Stimulated activated CD8-positive, alpha-beta memory T cell treated with anti-CD3 and anti-CD28 coated beads, Interleukin-12 subunit alpha, Interleukin-12 subunit beta, amount 100 ng/mL, for 4 hours (primary cell): ENCODE measurements around the gene CNTNAP1.

Source experiments
- DNase-seq: peaks from one replicate; pipeline ENCODE4 v3.0.0-alpha.2; 2020; ENCODE audit warnings: low read depth

Gene CNTNAP1

DNA sequence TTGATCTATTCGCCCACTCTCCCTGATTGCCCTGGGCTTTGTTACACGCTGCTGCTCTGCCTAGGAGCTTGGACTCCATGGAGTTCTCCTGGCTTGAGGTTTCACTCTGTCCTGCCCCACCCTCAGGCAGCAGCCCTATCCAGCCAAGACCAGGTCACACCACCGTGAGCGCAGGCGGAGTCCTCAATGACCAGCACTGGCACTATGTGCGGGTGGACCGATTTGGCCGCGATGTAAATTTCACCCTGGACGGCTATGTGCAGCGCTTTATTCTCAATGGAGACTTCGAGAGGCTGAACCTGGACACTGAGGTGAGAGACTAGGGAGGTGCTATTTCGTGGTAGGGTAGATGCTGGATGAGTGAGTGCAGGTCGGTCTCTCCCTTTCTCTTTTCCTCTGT, 3.5 kb downstream of the CNTNAP1 start:
- DNase-seq: no peak

DNA sequence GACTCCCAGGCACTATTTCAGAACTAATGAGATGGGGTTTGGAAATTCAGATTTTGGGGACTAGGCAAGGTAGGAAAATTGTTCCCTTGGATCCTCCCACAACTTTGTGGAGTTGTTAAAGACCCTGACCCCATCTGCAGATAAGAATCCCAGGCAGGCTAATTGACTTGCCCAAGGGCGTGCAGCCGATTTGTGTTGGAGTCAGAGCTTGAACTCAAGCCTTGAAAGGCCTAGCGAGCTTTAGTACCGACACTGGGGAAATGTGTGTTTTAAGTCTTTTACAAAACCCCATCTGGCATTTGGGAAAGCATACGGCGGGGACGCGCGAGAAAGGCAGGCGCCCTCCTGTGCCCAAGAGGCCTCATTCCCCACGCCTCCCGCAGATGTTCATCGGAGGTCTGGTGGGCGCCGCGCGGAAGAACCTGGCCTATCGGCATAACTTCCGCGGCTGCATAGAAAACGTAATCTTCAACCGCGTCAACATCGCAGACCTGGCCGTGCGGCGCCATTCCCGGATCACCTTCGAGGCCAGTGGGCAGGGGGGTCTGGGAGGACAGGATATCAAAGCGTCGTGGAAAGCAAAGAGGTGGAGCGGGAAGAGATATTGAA, 4.3 kb downstream of the CNTNAP1 start:
- DNase-seq: no peak

DNA sequence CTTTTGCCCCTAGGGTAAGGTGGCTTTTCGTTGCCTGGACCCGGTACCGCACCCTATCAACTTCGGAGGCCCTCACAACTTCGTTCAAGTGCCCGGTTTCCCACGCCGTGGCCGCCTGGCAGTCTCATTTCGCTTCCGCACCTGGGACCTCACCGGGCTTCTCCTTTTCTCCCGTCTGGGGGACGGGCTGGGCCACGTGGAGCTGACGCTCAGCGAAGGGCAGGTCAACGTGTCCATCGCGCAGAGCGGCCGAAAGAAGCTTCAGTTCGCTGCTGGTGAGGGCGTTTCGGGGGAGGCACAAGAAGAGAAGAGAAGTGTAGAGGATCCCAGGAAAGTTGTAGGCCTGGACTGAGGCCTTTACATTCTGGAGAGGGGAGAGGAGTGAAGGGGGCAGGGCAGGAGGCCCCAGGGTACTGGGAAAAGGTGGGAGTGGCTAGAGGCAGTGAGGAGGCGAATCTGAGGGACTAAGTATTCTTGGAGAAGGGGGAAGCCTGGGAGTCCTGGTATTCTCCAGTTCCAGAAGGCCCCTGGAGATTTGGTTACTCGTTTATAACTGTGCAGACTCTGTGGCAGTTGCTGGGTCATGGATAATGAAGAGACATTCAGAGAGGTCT, 5.5 kb downstream of the CNTNAP1 start:
- no peak for DNase-seq

DNA sequence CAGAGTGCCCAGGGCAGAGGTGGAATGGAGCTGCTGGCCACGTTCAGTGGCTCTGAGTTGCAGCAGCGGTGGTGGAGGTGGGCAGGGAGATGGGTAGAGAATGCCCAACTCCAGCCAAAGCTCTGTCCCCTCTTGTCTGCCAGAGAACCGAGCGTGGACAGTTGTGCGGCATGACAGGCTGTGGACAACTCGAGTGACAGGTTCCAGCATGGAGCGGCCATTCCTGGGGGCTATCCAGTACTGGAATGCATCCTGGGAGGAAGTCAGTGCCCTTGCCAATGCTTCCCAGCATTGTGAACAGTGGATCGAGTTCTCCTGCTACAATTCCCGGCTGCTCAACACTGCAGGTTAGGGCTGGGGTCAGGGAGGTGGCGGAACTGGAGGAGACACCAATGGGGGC, 8.3 kb downstream of the CNTNAP1 start:
- DNase-seq: no peak

DNA sequence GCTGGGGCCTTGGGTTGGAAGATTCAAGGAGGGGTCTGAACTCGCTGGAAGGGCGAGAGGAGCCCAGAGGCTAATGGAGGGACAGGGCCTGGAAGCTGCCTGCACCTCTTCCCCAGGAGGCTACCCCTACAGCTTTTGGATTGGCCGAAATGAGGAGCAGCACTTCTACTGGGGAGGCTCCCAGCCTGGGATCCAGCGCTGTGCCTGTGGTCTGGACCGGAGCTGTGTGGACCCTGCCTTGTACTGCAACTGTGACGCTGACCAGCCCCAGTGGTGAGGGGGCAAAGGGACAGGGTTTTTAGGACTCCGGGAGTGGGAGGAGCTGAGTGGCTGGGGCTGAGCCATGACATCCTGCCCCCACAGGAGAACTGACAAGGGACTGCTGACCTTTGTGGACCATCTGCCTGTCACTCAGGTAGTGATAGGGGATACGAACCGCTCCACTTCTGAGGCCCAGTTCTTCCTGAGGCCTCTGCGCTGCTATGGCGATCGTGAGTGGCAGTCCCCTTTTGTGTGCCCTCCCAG, 8.8 kb downstream of the CNTNAP1 start:
- DNase-seq: no peak

DNA sequence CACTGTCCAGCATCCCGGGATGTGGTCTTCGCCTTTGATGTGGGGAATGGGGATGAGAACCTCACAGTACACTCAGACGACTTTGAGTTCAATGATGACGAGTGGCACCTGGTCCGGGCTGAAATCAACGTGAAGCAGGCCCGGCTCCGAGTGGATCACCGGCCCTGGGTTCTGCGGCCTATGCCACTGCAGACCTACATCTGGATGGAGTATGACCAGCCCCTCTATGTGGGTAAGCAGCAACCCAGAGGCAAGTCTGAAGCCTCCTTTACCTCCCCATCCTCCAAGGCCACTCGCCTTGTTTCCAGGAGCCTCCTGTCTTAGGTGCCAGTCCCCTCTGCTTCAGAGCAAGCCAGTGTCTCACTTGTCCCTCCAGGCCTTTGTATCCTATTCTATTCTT, 10.2 kb downstream of the CNTNAP1 start:
- no peak for DNase-seq

DNA sequence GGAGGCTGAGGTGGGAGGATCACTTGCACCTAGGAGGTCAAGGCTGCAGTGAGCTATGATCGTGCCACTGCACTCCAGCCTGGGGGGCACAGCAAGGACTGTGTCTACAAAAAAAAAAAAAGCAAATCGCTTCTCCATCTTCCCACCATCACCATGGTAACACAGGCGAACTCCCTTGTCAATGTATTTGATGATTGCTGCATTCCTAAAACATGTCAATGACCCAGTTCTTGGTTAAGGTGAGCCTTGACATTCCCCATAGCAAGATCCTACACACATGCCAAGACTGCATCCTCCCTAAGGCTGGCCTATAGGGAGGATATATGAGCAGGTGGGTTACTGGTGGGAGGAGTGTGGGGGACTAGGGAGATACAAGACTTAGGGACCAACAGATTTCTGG, 12.2 kb downstream of the CNTNAP1 start:
- no peak for DNase-seq

DNA sequence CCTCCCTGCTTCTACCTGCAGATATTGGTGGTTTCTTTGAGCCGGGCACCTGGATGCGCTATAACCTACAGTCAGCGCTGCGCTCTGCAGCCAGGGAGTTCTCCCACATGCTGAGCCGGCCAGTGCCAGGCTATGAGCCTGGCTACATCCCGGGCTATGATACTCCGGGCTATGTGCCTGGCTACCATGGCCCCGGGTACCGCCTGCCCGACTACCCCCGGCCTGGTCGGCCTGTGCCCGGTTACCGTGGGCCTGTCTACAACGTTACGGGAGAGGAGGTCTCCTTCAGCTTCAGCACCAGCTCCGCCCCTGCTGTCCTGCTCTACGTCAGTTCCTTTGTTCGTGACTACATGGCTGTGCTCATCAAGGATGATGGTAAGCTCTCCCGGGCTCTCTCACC, 13.2 kb downstream of the CNTNAP1 start:
- no peak for DNase-seq

DNA sequence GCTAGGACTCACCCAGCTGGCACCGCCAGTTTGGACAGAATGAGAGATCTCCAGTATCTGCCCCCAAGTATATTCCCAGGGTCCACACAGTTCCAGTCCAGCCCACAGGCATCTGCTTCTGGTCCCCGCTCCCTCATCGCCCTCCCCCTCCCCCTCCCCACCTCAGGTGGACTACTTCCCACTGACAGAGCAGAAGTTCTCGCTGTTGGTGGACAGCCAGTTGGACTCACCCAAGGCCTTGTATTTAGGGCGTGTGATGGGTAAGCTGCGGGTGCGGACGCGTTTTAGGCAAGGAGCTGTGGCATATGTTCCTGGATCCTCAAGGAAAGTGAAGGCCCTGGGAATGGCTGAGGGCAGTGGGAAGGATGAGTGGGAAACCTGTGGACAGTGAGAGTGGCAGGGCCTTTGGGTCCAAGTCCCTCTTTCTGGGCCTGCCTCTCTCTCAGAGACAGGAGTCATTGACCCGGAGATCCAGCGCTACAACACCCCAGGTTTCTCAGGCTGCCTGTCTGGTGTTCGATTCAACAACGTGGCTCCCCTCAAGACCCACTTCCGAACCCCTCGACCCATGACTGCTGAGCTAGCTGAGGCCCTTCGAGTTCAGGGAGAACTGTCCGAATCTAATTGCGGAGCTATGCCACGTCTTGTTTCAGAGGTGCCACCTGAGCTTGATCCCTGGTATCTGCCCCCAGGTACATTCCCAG, 14.9 kb downstream of the CNTNAP1 start:
- DNase-seq: no peak

DNA sequence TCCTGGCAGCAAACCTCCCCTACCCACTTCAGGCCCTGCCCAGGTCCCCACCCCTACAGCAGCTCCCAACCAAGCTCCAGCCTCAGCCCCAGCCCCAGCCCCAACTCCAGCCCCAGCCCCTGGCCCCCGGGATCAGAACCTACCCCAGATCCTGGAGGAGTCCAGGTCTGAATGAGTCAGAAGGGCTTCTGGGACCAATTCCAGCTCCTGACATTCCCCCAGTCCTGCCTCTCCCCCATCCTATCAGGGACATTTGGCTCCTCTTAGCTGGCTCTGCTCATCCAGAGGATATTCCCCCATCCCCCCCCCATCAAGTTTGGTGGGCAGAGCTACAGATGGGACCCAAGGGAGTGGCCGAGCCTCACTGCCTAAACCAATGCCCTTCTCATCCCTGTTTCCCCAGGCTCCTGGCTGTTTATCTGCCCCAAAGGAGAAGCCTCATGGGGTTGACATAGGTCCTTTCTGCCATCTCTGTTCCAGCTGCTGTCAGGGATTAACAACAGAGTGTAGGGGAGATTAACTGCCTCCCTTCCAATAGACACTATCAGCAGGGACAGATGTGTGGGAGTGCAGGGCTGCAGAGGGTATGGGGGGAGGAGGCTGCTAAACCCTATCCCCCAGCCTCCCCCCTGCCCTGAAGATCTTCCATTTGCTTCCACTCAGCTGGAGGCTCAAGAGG, 16.5 kb downstream of the CNTNAP1 start:
- DNase-seq: no peak

DNA sequence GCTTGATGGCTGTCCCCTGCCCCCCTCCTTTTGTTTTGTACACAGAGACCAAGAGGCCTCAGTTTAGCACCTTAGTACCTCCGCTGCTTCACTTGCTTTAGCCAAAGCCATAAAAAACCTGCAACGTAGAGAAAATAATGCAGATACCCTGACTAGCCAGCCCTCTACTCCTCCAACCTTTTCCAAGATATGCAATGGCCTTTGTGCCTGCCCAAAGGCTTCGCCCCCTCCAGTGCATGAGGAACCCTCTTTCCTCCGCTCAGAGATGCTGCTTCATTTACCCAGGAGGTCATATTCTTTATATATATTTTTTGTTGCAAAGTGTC, 17.0 kb downstream of the CNTNAP1 start:
- no peak for DNase-seq

DNA sequence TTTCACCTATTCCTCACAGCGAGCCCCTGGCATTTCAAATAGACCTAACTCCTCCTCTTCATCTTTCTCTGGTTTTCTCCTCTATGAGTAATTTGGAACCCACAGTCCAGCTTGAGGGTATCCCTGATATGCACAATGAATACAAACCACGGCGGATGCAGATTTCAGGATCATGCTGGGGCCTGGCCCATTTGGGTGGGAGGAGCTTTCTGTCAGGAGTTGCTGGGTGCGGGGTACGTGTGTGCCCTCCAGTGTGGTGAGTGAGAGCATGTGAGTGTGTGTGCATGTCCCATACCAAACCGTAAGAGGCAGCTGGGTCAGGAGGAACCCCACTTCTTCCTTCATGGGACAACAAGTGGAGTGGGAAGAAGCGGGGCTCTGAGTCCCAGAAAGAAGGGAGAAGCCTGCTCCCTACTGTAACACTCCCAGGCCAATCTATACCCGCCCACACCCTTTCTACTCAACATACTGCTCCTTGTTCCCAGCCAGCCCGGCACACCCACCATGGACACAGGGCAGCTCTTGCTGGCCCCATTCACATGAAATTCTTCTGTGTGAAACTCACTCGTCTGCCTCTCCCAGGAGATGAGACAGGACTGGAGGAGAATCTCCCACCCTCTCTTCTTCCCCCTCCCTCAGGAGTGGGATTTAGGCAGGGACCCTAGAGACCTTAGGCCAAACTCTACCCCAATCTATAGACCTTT, 18.4 kb downstream of the CNTNAP1 start:
- DNase-seq: no peak

DNA sequence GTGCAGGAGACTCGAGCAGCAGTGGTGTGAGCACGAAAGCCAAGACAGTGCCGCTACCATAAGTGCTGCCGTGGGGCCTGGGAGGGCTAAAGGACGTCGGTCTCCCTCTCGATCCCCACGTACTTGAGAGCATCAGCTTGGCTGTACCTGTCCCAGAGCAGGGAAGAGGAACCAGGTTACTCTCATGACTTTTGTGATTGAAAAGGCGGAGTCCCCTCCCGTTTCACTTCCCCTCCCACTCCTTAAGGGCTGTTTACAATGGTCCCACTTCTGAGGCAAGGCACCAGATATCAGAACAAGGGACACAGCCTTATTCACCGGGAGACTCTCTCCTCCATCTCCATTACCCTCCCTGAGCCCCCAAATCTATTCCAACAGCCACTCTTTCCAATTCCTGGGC, 20.1 kb downstream of the CNTNAP1 start:
- no peak for DNase-seq

DNA sequence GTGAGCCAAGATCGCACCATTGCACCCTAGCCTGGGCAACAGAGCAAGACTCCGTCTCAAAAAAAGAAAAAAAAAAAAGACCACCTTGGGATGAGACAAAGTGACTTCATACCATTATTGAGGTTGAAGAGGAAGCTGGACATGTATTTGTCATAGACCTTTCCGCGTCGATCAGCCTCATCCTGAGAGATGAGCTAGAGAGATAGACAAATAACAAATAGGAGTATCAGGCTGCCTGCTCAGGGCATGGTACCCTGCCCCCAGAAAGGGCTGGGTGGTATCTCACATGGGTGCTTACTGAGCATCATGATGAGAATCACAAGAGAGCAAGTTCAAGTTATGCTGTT, 22.1 kb downstream of the CNTNAP1 start:
- no peak for DNase-seq

DNA sequence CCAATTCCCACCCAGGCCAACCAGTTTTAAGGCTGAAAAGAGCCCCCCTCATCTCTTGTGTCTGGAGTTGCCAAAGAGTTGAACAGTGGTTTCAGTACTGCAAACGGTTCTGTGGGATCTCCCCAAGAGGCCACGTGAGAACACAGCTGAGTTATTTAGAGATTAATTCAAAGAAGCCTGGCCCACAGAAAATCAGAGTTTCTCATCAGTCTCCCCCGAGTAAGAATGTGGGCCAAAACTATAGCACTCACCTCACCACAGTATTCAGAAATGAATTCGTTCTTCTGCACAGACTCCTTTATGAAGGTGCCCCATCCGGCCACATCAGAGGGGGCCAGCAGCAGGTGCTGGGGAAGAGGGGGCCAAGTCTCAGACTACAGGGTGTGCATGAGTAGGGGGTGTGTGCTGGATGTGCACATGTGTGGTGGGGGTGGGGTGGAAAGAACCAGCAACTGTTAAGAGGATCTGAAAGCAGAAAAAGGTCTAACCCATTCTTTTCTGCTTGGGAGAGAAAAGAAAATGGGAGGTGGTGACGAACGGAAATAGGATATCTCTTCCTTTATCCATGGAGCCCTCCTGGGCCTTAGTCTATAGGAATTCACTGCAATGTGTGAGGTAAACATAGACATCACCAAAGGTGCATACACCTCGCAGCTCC, 22.6 kb downstream of the CNTNAP1 start:
- DNase-seq: no peak

DNA sequence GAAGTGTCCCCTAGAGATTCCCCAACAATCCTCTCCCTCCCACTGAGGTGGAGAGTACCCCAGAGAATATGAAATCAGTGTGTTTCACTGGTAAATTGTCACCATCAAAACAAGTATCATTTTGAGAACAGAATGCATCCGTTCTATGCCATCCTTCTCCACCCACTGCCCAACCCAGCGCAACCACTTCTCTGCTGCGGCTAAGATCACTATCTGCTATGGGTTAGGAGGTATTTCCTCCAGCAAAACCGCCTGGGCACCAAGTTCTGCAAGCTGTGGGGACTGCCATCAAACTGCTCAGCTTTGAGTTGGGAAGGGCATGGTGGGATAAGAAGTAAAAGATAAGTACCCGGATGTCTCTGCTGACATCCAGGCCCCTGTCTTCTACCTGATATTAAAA, 24.4 kb downstream of the CNTNAP1 start:
- DNase-seq: no peak

DNA sequence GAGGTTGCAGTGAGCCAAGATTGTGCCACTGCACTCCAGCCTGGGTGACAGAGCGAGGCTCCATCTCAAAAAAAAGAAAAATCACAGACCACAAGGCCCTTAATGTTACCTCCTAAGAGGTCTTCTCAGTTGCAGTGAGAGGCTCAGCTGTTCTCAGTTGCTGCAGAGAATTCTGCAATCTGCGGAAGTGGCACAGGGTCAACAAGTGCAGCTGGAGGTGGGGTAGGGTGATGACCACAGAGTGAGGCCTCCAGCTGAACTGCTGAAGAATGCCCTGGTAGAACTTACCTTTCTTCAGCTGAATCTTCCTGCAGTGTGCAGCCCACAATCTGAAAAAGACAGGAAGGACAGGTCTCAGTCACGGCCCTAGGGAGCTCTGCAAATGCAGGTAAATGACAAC, 26.3 kb downstream of the CNTNAP1 start:
- no peak for DNase-seq

DNA sequence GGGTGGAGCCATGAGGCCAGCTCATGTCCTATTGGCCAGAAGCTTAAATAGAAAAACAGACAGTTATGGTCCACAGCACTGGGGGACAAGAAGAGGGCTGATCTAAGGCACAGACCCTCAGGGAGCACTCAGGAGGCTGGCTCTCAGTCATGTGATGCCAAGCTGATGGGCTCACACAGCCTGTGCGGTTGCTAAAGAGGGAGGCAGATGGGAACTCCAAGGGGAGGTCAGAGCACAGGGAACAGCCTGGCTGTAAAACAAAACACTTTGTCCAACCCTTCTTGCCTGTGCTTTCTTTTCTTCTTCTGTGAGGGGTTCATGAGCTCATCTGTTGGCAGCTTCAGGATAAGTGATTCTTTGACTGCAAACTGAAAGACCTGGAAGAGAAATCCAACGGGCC, 27.2 kb downstream of the CNTNAP1 start:
- no peak for DNase-seq

DNA sequence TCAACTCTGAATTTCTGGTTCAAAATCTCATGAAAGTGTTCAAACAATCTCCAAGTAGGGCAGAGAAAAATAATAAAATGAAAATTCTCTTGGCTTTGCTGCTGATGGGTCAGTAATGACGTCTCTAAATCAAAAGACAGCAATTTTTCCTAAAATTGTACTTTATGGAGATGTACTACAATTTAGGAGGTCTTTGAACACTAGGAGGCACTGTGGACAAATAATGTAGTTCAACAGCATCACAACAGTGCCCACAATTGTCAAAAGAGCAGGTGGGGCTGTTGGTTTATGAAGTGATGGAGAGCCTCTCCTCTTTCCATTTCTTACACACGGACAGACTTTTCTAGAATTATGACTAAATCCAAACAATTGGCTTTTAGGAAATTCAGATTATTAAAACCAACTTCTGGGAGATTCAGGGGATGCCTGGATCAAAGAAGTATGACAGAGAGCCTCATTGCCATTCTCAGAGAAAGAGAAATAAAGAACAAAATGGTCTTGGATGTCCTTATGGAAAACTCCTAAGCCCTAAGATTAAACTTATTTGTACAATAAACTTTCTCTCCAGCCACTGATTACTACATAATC, 38.8 kb downstream of the CNTNAP1 start:
- DNase-seq: no peak

DNA sequence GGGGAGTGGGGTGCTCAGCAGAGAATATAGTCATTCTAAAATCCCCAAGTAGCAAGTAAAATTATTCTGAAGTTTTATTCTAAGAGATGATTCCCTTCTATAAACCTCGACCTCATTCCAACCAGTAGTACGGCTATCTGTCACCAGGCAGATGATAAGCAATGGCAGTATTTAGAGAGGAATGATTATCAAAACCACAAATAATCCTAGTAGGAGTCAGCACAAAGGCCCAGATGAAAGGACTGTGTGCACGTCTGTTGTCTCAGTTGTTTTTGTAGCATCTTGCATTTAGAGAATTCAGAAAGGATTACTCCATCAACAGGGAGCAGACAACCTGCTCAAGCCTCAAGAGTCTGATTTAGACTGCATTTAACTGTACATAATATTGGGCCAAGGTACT, 41.3 kb downstream of the CNTNAP1 start:
- DNase-seq: no peak

DNA sequence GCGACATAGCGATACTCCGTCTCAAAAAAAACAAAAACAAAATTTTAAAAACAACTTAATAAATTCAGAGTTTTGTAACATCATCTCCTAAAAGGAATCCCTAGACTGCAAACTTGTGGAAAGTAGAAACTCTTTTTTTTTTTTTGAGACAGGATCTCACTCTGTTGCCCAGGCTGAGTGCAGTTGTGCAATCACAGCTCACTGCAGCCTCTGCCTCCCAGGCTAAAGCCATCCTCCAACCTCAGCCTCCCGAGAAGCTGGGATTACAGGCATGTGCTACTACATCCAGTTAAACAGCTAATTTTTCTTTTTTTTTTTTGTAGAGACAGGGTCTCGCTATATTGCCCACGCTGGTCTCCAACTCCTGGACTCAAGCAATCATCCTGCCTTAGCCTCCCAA, 42.8 kb downstream of the CNTNAP1 start:
- DNase-seq: no peak

DNA sequence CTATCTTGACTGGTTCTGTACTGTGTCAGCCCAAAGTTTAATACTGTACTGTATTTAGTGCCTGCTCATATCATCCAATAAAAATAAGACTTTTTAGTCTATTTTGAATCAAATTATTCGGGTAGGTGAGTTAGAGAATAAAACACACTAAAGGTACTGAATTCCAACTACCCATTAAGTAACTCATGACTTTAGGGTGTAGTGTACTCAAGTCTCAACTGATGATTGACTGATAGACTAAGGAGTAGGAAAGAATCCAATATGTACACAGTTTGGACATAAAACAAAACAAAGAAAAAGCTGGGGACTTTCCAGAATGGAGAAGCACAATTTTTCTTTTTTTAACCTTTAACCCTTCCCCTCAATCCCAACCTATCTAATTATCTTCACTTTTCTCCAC, 58.4 kb downstream of the CNTNAP1 start:
- no peak for DNase-seq
